ENCODE measurements around the gene LMAN2.

DNA sequence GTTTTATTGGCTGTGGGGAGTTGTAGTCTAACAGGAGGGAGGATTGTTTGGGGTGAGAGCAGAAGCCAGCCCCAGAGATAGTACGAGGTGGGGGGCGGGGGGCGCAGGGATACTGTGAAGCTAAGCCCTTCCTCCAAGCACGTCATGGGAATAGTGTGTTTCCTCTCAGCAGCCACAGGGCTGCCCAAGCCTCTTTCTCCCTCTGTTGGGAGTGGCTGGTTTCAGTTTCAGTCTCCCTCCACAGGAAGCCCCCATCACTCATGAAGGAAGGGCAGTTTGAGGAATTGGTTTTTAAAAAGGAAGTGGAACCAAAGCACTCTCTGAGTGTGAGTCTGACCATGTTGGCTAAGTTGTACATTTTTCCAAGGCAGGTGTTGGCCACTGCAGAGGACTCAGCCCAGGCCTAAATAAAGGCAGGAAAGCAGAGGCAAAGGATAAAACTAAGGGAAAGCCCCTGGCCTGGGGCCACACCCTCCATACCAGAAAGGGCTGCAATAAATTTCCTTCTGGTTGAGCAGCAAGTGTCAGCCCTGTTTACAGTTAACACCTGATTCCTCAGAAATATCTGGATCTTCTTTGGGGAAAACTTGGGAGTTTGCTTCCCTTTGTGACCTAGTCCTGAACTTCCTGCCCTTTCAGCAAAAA is 51.1 kb downstream of the LMAN2 start:
- TF ChIP-seq, protein P1, sequence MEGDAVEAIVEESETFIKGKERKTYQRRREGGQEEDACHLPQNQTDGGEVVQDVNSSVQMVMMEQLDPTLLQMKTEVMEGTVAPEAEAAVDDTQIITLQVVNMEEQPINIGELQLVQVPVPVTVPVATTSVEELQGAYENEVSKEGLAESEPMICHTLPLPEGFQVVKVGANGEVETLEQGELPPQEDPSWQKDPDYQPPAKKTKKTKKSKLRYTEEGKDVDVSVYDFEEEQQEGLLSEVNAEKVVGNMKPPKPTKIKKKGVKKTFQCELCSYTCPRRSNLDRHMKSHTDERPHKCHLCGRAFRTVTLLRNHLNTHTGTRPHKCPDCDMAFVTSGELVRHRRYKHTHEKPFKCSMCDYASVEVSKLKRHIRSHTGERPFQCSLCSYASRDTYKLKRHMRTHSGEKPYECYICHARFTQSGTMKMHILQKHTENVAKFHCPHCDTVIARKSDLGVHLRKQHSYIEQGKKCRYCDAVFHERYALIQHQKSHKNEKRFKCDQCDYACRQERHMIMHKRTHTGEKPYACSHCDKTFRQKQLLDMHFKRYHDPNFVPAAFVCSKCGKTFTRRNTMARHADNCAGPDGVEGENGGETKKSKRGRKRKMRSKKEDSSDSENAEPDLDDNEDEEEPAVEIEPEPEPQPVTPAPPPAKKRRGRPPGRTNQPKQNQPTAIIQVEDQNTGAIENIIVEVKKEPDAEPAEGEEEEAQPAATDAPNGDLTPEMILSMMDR (IDR thresholded peaks at IDR 0.05), result no peak
- no peak for TF ChIP-seq POLR2A (IDR thresholded peaks at IDR 0.05)
